Stimulated activated CD4-positive, alpha-beta T cell treated with anti-CD3 and anti-CD28 coated beads, Interleukin-12 subunit alpha, Interleukin-12 subunit beta, amount 100 ng/mL, for 24 hours (primary cell): ENCODE data around the gene KIF5B.
"Not testable (repeated sequence)": the region's sequence is repeated elsewhere in the genome, so short reads cannot be mapped to it uniquely, and the experiment has no call there.

Source experiments
- DNase-seq, 2 experiments: peaks; one replicate each; pipeline ENCODE4 v3.0.0-alpha.2; 2020; ENCODE audit warnings: low read depth in 2 of 2

KIF5B gene

DNA sequence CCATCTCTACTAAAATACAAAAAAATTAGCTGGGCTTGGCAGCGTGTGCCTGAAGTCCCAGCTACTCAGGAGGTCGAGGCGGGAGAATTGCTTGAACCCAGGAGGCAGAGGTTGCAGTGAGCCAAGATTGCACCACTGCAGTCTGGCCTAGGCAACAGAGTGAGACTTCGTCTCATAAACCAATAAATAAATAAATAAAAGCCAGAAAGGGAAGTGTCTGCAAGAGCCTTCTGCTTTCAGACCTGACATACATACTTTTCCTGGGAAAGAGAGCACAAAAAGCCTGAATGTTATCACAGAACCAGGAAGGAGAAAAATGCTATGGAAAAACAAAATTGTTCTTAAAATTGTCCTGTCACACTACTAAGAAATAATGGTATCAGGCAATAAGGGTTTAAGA lies 4.1 kb upstream of the KIF5B start:
- no peak for DNase-seq

DNA sequence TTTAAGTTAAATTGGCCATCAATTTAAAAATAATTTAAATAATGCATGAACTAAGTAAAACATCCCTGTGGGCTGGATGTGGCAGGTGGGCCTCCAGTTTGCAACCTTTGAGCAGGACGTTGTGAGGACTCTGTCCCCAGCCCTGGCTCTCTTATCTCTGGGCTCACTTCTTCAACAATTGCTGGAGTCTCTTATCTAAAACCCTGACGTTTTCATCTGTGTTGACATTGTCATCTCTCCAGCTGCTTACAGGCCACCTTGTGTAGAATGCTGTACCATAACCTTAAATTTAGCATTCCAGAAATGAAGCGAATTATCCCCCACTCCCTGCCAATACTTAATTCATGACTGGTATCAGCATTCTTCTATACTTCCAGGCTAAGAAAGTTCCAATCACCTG lies 3.2 kb upstream of the KIF5B start:
- no peak for DNase-seq

DNA sequence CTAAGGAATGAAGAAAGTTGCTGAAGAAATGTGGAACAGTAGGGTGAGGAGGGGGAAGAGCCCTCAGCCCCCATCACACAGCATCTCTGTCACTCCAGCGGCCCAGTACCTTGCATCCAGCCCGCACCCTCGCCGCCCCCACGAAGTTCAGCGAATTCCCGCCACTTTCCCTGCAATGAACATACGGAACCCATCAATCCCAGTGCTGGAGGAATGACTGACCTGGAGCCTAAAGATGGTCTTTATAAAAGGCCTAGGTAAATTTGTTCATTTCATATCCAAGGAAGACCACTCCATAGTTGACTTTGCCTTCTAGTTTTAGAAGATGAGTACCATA lies 779 bp upstream of the KIF5B start:
- no peak for DNase-seq

DNA sequence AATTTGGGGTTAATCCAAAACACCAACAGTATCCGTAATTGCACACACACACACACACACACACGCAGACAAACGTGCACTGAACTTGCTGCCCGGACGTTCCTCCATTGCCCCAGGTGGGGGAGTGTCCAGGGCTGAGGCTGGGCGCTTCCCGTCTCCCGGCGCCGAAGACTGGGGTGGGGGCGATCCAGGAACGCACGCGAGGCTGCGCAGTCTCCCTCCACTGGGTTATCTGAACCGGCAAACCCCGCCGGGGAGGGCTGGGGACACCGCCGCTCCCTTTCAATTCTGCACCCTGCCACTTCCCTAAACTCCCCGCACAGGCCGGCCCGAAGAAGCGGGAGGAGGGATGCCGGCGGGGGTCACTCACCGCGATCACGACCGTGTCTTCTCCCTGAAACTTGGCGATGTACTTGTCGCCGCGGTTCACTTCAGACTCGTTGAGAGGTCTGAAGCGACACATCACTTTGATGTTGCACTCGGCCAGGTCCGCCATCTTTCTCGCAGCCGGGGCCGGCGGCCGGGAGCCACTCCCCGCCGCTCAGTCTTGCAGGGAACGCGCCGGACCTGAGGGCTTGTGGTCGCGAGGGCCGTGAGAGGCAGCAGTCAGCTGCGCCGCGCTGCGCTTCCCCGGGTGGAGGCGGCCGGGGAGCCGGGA lies 618 bp downstream of the KIF5B start:
- peak; percentile 16 to 42 for DNase-seq

DNA sequence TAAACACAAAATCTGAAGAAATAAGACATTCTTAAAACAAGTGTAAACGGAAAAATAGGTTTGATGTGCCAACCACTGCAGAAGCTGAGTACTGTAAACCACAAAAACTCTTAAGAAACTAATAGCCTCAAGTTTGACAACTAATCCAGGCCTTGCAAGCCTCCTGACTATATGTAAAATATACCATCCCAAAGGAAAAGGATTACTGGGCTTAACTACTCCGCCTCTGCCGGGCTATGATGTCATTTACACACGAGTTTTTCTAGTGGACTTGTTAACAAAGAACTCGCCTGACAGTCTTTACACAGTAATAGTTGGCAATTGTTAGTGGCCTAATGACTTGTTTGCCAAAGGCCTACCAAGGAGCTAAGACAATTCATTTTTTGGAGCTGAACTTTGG lies 2.1 kb downstream of the KIF5B start:
- no peak for DNase-seq

DNA sequence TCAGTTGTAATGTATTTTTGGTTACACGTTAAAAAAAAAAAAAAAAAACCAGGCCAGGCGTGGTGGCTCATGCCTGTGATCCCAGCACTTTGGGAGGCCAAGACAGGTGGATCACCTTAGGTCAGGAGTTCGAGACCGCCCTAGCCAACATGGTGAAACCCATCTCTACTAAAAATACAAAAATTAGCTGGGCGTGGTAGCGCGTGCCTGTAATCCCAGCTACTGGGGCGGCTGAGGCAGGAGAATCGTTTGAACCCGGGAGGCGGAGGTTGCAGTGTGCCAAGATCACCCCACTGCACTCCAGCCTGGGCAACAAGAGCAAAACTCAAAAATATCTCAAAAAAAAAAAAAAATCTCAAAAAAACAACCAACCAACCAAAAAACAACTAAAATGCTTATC lies 2.8 kb downstream of the KIF5B start:
- DNase-seq = not testable (repeated sequence)

DNA sequence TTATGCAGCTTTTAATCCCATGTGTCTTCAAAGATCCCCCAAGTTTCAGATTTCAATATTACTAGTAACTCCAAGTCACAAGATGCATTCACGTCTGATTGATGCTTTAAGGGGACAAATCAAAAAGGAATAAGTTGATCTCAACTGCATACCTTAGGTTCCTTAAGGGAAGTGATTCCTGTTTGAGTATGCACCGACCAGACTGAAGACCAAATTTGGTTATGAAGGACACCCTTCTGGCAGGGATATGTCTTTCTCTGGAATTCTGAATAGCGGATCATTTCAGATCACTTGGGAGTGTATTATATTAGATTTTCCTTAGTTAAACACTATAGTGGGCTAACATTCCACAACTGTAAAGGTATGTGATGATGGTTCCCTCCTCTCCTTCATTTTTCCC lies 4.3 kb downstream of the KIF5B start:
- no peak for DNase-seq

DNA sequence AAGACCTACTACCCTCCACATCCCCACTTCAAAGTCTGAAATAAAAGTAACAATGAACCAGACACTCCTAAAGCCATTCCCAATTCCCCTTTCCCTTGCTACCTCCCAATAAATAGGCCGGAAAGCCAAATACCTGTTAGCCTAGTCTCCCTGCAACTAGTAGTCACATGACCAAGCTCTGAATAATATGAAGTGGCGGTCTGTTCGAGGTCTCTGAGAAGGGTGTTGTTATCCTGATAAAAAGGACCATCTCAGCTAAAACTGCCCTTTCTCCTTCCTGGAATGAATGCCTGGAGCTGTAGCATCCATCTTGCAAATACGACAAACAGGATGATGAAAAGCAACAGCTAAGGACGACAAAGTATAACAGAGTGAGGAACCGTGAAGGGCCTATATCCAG lies 6.0 kb downstream of the KIF5B start:
- DNase-seq = no peak

DNA sequence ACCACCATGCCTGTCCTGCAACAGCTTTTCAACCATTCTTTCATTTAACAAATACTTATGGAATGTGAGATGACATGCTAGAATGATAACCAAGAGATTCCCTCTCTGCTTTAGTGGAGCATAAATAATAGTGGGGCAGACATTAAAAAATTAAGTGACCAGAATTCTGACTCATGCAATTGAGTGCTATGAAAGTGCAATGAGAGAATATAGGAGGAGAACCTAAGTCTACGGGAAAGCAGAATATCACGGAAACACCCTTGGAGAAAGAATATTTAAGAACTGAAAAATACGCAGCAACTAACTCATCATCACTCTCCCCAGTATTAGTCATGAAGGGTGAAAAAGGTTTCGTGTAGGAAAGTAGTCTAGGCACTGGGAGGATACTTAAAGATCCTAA lies 7.1 kb downstream of the KIF5B start:
- no peak for DNase-seq

DNA sequence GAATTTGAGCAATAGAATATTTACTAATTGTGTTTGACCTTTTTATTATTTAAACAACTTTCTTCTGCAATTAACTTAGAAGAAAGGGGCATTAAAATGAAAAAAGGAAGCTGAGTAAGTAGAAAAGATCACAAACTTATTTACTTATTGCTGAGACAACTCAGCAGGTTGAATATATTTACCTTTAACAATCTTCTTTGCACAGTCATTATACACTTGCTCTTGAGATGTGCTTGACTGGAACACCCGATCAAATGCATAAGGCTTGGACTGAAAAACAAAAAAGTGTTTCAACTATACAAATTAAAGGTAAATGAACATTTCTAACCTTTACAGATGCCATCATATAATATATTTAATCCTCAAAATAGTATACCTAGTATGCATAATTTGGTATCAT lies 7.9 kb downstream of the KIF5B start:
- DNase-seq = no peak

DNA sequence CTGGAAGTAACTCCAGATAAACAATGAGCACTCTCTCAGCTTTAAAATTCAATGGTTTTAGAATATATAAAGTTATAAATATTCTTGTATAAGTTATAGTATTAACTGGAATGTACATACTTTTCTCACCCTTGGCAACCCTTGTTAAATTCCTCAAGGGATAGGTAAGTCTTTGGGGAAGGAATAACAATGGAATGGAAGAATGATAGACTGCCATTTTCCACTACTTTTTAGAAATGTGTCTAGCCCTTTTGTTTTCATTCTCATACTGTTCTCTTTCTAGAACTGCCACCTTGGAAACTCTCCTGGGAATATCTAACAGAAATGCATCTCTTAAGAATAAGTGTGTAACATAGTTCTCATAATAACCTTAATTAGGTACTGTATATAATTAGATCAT lies 8.3 kb downstream of the KIF5B start:
- no peak for DNase-seq

DNA sequence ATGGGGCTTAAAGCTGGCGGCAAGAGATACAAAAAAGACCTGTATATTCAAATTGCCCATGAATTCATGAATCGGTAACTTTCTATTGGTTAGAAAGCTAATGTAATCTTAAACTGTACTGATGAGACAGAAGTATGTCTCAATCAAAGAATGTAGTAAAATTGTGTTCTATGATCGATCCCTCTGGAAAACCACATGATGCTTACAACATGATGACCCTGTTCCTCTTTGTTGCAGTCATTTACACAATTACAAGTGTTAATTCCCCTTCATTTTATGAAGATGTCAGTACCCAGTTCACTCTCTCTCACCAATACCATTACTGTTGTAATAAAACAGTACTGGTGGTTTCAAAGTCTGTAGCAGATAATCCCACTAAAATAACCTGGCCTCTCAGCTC lies 10.1 kb downstream of the KIF5B start:
- DNase-seq = no peak

DNA sequence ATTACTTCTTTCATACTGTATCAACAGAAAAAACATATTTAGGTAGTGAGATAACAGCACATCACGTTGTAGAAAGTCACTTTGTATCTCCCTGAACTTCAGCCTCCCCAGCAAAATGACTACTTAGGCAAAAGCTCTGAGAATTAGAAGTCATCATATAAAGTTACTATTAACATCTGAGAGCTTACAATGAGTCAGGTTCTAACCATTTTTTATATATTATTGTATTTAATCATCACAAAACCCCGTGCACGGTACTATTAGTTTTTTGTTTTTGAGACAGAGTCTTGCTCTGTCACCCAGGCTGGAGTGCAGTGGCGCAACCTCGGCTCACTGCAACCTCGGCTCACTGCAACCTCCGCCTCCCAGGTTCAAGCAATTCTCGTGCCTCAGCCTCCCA lies 13.5 kb downstream of the KIF5B start:
- not testable (repeated sequence) for DNase-seq

DNA sequence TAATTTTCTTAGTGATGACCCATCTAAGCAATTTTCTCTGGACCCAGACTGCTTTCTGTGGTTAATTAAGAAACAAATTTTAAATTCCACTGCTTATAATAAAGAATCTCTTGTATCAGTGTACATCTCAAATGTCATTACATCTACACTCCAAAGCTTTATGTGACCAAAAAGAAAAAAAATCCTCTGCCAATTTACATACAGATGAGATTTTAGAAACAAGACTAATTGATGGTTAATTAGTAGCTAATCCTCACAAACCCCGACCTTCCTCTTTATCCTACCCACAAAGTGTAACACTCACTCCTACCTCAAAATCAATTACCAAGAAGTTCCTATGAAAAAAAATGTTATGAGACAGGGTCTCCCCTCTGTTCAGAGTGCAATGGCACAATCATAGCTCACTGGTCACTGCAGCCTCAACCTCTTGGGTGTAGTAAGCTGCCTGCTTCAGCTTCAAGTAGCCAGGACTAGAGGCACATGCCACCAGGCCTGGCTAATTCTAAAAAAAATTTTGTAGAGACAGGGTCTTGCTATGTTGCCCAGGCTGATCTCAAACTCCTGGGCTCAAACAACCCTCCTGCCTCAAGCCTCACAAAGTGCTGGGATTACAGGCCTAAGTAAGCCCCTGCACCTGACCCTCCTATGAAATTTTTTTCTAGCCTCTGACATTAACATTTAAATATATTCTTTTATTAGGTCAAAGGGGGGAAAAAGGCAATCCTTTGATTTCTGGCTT lies 14.8 kb downstream of the KIF5B start:
- DNase-seq = no peak

DNA sequence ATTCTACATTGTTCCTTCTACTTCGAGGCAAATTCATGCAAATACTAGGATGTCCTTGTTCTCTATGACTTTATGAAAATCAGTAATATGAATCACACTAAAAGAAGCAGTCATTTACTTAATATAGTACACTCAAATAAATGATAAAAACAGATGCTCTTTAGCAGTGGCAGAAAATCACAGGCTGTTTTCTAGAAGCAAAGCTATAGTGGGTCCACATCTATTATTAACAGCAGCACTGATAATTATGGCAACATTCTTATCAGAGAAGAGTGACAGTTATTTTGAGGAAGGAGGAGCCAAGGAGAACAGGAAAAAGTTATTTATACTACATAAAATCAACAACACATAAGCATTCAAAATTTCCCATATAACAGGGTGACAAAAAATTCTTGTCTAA lies 16.5 kb downstream of the KIF5B start:
- DNase-seq = no peak

DNA sequence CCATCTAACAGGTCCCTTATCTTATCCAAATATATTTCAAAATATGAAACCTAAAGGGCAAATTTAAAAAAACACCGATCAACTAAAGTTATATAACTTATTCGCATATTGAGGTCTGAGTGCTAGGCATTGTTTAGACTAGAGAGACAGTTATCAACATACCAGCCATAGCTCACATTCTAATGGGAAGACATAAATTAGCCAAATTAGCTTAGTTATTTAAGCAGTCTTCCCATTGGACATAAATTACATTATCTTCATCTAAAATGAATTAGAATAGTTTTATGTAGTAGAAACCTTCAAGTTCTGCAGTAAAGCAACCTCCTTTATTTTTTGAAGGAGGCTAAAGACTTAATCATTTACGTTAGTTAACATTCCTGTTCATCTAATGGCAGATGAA lies 17.4 kb downstream of the KIF5B start:
- no peak for DNase-seq

DNA sequence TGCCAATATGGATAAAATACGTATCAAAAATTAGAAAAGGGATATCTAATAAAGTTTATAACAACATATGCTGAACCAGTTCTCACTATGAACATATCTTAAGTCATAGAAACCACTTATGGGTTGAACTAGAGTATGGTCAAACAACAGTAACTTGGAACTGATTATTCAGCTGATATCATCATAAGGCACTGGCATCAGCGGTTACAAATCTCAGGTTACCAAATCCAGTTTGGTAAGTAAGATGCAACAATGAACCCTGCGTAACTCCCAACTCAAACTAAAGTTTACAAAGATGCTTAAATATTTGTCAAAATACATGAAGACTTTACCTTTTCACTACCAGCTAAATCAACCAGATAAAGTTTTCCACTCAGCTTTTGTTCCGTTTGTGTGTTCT lies 19.3 kb downstream of the KIF5B start:
- DNase-seq = no peak

DNA sequence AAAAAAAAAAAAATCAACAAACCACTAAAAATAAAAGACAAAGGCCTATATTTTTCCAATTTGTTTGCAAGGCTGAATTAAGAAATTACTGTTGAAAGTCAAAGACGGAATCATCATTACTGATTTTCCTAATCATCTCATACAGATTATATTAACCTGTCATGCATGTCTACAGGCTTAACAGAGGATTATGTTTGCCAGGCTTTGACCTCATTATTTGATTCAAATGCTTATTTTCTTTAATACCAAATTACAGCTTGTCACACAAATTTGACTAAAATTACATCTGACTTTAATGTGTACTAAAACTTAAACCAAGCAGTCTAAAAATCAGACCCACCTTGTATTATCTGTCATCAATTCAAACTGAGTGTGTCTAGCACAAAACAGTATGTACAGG lies 21.2 kb downstream of the KIF5B start:
- DNase-seq = no peak

DNA sequence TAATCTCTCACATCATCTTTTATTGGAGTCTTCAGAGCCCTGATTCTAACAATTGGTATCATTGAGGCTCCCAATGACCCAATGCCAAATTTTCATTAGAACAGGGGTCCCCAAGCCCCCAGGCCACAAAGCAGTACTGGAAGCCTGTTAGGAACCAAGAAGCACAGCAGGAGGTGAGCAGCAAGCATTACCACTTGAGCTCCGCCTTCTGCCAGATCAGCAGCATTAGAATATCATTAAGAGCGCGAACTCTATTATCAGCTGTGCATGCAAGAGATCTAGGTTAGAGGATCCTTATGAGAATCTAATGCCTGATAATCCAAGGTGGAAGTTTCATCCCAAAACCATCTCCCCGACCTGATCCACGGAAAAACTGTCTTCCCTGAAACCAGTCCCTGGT lies 23.1 kb downstream of the KIF5B start:
- no peak for DNase-seq

DNA sequence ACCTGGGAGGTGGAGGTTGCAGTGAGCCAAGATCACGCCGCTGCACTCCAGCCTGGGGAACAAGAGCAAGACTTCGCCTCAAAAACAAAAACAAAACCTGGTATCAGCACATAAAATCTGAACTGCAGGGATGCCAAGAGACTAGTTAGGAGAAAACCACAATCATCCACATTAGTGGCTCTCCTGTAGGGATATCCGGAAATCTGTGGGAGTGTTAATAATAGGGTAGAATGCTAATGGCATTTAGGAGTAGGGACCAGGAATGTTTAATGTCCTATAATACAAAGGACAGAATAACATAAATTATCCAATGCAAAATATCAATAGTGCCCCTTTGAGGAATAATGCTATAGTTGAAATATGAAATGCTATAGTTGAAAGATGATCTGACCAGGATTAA lies 24.3 kb downstream of the KIF5B start:
- DNase-seq = no peak

DNA sequence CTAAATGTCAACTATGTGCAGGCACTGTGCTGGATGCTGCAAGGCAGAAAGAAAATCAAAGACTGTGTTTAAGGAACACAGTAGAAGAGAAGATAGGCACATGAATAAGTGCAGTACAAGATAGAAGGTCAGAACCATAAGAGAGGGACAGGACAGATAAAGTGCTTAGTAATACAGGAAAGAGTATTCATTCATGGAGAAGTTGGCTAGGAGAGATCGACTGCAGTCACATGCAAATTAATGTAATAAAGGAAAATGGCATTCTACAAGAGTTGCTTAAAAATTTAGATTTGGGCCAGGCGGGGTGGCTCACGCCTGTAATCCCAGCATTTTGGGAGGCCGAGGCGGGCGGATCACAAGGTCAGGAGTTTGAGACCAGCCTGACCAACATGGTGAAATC lies 24.8 kb downstream of the KIF5B start:
- no peak for DNase-seq

DNA sequence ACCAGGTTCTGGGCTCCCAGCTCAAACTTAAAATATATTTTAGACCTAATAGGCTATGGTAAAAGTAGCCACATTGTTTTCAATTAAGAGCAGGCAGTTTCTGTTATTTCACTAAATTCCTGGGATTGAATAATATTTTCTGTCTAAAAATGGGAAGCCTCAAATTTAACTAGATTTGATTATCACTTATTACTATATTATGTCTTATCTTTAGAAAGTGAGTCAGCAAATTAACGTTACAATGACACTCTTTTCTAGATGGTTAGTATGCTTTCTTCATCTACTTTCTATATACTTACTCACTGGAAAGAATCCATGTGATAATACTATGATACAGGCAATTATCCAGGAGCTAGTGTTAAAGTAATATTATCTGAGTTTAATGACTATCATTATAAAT lies 27.5 kb downstream of the KIF5B start:
- DNase-seq = no peak

DNA sequence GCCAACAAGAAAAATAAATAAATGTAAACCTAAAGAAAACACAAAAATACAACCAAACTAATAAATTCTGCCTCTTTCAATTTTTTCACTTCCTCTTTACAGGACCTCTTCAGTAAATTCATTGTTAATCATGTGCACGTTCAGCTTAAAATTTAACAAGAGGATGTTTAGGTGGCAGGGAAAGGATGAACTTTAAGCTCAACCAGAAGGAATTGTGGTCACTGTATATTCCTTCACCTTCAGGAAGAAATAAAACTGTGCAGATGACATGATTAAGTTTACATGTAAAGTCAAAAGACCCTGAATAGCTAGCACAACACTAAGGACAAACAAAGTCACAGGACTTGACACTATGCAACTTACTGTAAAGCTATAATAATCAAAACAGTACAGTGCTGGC lies 33.0 kb downstream of the KIF5B start:
- no peak for DNase-seq

DNA sequence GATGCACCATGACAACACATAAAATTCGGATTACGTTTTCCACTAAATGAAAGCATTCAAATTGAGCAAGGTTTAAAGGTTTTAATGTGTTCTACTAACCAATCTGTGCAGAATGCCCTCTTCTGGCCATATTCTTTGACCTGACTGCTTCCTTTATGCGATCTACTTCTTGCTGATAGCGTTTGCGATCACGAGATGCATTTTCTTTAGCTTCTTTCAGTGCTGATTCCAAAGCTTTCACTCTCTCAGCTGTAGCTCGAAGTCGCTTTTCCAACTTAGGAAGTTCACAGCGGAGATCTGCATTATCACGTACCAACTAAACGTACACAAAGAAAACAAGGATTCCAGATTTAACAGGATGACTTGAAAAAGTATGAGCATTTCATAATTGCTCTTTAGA lies 39.2 kb downstream of the KIF5B start:
- DNase-seq = no peak
